Activated naive CD4-positive, alpha-beta T cell treated with anti-CD3 and anti-CD28 coated beads, Interleukin-2, amount 50 U/mL, for 16 hours (primary cell): Measurements from ENCODE around the gene SACS.
A peak's percentile ranks its signal among the peaks of the same experiment; 100 is the strongest.

ENCODE experiments used
- DNase-seq: peaks from one replicate; pipeline ENCODE4 v3.0.0-alpha.2; 2020

Gene SACS, protein sequence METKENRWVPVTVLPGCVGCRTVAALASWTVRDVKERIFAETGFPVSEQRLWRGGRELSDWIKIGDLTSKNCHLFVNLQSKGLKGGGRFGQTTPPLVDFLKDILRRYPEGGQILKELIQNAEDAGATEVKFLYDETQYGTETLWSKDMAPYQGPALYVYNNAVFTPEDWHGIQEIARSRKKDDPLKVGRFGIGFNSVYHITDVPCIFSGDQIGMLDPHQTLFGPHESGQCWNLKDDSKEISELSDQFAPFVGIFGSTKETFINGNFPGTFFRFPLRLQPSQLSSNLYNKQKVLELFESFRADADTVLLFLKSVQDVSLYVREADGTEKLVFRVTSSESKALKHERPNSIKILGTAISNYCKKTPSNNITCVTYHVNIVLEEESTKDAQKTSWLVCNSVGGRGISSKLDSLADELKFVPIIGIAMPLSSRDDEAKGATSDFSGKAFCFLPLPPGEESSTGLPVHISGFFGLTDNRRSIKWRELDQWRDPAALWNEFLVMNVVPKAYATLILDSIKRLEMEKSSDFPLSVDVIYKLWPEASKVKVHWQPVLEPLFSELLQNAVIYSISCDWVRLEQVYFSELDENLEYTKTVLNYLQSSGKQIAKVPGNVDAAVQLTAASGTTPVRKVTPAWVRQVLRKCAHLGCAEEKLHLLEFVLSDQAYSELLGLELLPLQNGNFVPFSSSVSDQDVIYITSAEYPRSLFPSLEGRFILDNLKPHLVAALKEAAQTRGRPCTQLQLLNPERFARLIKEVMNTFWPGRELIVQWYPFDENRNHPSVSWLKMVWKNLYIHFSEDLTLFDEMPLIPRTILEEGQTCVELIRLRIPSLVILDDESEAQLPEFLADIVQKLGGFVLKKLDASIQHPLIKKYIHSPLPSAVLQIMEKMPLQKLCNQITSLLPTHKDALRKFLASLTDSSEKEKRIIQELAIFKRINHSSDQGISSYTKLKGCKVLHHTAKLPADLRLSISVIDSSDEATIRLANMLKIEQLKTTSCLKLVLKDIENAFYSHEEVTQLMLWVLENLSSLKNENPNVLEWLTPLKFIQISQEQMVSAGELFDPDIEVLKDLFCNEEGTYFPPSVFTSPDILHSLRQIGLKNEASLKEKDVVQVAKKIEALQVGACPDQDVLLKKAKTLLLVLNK (N-terminal part only)

DNA sequence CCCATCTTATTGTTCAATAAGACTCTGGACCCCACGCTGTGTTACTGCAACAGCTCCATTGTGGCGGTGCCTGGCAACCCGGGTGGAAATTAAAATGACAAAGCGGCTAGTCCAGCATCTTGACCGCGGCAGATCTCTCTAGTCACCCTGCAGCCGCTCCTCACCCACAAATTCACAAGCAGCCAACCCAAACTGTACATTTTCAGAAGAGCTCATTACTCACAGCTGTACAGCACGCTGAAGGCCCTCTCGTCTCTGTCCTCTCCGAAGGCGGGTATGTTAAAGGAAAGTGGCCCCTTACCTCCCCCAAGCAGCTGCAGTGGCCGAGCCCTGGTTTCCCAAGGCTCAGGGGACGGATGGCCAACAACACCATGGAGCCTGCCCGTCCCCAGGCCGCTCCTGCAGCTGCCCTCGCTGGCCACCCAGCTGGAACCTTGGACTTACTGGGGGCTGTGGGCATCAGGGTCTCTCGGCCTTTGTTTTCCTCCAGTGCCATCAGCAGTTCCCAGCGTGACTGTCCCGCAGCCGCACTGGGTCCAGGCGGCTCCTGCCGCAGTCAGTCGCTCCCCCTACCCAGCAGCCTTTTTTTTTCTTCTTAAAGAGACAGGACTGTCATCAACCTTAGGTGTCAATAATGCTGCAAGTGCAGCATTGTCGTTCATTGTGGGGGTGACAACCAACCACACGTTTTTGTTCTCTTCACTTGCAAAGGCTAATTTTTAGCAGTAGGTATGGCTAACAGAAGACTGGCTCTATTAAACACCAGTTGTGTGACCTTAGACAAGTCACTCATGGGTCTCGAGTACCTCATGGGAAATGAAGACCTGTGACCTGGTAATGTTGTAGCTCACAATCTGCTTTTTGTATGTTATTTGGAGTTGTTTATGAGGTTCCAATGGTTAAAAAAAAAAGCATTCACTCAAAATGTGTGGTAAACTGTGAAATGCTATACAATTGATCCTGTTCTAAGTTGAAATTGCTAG lies at the start of gene SACS:
TSS of gene SACS (minus strand) at position 532 of the 983 bp plus-strand sequence. CDS start 22,463 bp downstream, outside the sequence.
- no peak for DNase-seq

DNA sequence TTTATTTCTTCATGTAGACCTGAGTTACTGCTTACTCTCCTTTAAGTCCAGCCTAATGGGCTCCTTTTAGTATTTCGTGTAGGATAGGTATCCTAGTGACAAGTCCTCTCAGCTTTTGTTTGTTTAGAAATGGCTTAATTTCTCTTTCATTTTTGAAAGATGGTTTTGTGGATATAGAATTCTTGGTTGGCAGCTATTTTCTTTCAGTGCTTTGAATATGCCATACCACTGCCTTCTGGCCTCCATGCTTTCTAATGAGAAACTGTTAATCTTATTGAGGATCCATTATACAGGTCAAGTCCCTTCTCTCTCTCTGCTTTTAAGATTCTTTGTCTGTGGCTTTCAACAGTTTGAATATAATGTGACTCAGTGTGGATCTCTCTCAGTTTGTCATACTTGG lies 46.8 kb upstream of the SACS start:
- DNase-seq, result no peak

DNA sequence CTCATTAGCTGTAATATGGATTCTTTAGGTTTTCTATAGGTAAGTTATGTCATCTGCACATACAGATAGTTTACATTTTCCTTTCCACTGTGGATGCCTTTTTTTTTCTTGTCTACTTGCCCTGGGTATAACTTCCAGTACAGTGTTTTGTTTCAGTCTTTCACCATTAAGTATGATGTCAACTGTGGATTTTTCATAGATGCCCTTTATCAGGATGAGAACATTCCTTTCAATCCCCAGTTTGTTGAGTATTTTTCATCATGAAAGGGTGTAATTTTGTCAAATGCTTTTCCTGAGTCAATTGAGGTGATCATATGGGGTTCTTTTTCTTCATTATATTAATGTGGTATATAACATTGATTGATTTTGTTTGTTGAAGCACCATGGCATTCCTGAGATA lies 43.6 kb upstream of the SACS start:
- no peak for DNase-seq

DNA sequence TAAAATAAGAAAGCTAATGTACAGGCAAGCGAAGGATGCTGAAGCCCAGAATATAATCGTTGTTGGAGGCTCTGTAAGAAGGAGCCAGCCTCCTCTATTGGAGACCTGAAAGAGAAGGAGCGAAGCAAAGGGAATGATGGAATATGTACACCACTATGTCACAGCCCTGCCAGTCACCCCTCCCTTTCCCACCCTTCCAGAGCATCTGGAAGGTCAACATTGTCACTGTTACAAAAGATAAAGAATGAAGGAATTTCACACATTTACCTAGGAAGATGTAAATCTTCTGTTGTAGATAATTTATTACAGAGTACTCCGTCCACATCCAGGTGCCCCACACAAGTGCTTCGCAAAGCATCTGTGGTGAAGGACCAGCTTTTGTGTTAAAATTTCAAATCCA lies 39.7 kb upstream of the SACS start:
- DNase-seq, result no peak

DNA sequence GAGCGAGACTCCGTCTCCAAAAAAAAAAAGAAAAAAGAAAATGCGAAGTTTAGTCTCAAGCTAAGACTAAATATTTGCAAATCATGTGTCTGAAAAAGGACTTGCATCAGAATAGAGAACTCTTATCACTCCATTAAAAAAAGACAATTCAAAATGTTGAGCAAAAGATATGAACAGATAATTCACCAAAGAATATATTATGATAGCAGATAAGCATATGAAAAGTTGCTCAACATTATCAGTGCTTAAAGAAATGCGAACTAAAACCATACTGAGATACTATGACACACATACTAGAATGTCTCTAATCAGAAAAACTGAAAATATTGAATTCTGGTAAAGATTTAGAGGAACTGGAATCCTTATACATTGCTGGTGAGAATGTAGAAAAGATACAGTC lies 38.7 kb upstream of the SACS start:
- no peak for DNase-seq

DNA sequence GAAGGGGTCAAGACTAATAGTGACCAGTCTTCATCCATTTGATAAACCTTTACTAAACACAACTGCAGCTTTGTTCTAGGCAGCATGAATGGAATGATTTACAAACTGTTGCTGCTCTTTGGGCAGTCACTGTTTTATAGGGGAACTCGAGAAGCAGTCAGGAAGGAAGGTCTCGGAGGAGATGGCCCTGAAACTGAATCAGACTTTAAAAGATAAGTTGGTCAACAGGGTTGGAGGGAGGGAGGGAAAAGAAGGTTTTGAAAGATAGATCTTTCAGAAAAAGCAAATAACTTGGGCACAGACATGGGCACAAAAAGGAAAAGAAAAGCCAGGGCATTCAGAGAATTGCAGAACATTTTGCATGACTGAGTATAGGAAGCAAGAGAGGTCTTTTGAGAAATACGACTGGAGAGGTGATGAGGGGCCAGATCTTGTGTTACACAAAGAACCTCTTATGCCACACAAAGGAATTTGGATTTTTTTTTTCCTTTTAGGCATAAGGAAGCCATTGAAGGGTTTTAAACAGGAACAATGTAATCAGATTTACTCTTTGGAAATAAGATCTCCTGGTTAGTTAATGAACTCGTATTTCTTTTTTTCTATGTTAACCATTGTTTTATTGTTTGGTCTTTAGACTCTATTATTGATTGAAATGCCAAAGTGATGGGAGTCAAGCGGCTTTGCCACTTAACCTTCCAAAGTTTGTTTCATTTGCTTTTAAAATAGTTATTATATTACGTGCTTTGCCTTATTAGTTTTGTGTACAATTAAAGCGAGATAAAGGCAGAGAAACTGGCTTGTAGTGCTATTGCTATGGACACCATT lies 37.5 kb upstream of the SACS start:
- no peak for DNase-seq

DNA sequence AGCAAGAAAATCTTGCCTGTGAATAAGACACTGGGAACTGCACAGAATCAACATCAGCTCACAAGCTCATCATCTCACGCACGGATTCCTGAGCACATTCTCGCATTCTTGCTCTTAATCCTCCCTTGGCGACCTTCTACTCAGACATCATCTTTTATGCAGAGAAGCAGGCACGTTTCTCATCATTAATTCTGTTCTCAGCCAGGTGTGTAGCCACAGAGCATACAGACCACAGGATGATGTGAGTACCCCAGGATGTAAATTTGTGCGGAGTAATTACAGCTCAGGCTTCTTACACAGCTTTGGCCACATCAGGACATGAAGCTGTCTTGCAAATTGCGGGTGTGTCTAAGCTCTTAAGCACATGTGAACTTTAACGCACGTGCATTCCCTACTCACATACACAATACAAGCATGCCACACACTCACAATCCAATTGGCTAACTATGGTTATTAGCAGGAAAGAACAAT lies 36.5 kb upstream of the SACS start:
- DNase-seq, result no peak

DNA sequence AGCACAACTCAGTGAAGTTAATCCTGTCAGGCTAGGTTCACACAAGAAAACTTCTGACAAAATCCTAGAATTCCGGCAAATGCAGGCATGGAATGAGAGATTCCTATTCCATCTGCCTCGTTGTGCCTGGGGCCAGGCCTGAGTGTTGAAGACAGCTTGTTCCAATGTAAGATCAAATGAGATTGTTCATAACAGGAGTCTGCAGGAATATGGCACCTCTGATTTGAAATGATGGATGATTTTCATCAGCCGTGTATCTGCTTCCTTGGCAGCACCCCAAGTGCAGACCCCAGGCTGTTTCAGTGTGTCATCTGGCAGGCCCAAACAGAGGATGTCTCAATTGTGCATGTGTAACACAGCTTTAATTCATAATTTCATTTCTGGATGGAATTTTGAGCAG lies 35.3 kb upstream of the SACS start:
- no peak for DNase-seq

DNA sequence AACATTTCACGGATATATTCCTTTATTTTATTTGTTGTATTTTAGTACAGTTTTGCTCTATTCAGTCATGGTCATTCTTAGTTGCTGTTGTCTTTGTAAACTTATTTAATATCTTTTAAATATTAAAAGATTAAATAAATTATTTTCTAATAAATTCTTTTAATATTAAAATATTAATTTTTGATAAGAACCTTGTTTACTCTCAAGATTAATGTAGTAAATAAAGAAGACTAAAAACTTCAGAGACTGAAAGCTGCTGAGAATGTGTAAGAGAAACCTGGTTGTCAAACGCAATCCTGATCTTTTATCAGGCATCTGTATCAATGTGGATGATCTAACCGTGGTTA lies 34.4 kb upstream of the SACS start:
- DNase-seq, result no peak

DNA sequence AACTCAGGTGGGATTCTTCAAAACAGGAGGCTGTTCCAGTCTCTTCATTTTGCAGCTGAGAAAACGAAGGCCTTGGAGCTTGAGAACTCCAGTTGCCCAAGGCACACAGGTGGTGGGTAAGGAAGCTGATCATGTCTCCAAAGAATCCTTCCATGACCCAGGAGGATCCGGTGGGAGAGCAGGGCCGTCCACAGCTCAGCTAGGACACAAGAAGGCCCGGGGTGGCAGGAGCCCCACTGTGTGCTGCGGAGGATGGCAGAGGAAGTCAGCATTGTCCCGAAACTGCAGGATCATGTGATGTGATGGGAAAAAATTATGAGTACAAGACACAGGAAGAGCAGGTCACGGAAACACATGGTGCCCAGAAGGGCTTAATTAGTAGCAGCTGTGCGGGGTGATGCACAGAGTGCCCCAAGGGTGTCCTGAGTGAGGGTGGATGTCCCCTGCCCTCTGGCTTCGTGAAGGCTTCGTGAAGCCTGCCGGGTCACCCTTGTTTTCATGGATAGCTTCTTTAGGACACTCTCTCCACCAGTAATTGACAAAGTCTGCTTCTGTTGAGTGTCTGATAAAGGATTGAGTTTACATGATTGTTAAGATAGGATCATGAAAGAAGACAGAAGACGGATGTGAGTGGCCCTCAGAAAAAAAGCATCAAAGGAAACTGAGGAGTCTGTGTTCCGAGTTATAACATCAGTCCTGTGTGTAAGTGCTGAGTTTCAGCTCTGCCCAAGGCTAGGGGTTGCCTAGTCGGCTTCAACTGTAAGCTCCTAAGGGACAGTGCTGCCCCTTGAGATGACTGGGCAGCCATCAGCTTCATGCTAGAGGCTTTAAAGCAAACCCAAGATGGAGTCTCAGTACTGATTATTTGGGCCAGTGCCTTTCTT lies 33.8 kb upstream of the SACS start:
- no peak for DNase-seq

DNA sequence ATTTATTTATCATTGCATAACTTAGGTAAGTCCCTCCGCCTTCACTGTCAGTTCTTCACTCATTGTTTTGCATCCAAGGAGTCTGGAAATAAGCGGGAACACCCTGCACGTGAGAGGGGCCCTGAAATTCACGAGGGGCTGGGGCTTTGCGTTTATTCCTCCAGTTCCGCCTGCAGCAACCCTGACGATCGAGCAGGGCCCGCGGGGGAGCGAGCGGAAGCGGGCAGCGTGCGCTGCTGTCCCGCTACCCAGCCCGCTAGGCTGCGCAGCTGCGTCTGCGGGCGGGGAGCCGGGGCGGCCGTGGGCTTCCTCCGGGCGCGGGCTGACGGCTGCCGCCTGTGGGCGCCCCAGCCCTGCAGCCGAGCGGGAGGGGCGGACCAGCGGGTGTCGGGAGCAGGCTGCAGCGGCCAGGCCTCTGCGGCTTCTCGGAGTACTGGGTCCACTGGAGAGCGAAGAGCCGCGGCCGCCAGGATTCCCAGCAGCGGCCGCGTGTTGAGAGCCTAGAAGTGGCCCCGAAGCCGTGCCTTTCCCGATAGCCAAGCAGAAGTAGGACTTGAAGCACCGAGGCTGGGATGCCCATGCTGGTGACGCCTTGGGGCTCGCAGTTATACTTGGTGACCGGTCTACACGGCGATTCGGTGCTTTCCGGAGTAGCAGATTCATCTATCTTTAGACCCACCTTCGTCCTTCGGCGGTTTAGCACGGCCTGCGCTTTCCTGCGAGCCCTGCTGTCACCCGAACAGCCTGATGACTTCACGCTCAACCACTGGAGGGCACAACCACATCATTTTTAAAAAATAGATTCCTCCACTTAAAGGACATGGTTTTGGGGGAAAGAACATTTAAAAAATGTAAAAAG lies 32.9 kb upstream of the SACS start:
- peak; percentile 65 for DNase-seq

DNA sequence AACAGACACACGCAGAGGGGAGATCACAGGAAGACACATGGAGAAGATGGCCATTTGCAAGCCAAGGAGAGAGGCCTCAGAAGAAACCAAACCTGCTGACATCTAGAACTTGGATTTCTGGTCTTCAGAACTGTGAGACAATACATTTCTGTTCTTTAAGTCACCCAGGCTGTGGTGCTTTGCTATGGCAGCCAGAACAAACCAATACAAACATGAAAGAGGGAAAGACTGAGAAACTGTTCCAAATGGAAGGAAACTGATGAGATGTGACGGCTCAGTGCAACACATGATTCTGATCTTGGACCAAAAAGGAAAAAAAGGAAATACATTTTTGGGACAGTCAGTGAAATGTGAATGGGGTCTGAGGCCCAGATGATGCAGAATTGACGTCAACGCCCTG lies 30.2 kb upstream of the SACS start:
- no peak for DNase-seq

DNA sequence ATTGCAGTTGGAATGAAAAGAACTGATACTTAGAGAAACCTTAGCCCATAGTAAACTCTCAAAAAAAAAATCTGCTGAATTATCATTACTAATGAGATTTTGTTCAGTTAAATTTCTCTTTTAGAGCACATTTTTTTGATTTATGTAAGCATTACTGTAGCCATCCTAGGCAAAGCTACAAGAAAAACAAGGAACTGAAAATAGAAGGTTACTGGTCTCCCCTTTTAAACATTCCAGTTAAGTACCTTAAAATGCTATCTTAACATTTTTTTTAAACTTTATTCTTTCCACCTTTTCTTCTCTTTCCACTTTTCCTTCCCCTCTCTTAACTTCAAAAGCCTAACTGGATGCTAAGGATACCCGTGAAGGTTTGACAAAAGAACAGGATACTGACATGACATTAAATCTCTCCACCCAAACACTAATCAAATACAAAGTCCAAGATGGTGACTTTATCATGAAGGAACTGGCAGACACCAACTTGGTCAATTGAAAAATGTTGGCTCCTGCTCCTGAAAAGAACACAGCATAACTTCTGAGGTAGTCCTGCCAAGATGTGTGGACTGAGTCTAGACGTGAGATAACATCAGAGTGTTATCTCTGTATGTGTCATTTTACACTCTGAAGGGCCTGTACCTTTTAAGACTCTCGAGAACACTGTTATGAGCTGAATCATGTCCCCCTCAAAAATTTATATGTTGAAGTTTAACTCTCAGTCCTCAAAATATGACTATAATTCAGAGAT lies 29.5 kb upstream of the SACS start:
- no peak for DNase-seq

DNA sequence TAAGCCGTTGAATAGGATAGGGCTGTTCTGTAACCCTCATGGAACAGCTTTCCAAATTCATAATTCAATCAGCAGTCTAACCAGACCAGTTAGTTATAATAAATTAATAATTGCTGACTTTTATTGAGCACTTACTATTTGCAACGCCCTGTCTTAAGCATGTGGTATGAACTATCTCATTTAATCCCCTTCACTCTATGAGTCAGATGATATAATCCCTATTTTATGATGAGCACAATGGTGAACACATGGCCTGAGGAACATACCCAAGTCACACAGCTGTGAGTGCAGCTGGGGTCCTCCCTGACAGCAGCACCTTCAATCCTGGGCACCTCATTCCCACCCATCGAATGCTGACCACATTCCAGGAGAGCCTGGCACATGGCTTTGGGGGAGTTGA lies 28.0 kb upstream of the SACS start:
- DNase-seq, result no peak

DNA sequence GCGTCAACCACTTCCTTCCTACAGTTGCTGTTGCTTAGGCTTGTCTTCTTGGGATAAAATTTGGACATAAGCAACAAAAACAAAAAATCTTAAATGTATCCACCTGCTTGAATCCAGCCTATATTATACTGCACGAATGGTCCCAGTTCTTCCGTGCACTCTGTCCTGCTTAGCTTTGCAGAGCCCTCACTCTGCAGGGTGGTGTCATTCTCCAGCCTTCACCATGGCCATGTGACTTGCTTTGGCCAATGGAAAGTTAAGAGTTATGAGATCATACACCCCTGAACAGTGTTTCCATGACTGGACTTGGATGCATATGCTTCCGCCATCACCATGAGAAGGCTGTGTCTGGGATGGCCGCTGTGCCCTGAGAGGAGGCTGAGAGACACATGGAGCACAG lies 27.4 kb upstream of the SACS start:
- DNase-seq, result no peak

DNA sequence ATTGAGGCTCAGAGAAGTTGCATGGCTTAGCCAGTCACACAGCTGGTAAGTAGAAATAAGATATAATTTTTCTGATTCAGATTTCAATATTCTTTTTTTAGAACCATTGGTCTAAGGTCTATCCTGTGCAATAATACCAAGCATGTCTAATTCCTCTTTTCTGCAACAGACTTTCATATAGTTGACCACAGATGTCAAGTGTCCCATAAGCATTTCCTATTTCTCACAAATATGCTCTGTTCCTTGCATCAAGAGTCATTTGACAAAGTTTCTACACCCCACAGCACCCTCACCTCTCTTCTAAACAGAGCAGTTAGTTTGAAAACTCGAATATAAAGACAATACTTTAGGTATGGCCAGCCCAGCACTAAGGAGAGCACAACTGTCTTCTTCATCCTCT lies 26.8 kb upstream of the SACS start:
- no peak for DNase-seq

DNA sequence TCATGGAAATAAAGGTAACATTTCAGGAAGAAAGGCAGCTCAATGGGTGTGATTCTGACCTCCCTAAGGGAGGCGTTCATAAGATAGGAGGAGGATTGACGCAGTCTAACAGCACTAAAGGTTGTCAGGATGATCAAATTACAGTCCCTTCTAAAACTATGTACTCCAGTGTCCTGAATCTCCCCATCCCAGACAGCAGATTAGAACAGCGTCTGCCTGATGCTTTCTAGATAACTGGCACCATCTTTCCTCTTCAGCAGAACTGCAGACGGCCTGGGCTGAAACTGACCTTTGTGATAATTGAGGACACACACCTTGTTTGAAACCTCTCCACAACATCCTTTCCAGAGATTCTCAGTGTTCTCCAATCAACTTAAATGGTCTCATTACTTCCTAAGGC lies 25.5 kb upstream of the SACS start:
- no peak for DNase-seq

DNA sequence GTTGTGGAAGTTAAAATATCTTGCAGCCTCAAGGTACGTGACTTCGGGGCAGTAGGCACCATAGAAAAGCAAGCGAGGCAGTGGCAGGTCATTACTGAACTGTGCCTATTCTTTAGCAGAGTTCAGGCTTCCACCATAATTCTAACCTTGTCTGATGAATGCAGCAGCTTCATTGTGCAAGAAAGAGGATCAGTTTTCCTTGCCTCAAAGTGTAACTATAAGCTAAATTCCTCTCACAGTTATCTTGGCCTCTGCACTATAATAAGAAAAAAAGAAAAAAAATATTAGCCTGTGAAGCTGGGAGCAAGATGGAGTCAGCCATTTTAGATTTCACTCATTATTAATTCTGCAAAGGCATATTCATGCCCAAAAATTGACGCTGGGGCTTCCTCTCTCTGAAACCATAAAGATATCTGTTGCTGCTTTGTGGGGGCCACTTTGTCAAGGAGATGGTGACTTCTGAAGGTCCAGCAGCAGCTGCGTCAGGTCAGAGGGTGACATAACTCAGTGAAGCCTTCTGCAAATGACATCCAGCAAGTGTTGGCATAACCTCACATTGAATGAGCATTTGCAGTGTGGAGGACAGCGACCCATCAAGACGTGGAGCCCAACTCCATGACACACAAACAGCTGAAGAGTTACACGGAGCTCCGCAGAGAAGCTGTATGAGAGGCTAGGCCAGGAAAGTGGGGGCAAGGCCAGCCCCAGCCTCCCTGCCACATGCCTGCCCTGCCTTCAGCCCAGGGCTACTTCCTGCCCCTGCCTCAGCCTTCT lies 23.1 kb upstream of the SACS start:
- DNase-seq, result no peak
